IMR-90 (cell line): Measurements from ENCODE around the gene FRK. TPM values are rescaled to one million over a fixed set of nuclear protein-coding genes. Genes with fewer than 3 reads are reported as not detected.
A peak's percentile ranks its signal among the peaks of the same experiment; 100 is the strongest.

ENCODE experiments used
- ATAC-seq: fragments of 200-7000 bp; cut with Tn5 transposase; 2 replicates; pipeline ENCODE4 v1.9.1; 2020; ENCODE audit warnings: low read depth, mild to moderate bottlenecking, moderate library complexity
- BruUV-seq: library from RNA; stranded (reverse); fragments of 400-500 nt; replicated peaks from 2 replicates; lab custom pipeline; 2021; lab: Mats Ljungman, UMichigan
- CTCF ChIA-PET: fragments of 300-600 bp; formaldehyde crosslinking; extraction: SDS; loops from one replicate; lab custom pipeline; 2021; ENCODE audit warnings: antibody characterized with exemption; lab: Yijun Ruan, JAX
- POLR2A ChIA-PET: fragments of 300-600 bp; sonication (Branson Sonifier 250); formaldehyde crosslinking; loops from one replicate; lab custom pipeline; 2022; ENCODE audit warnings: antibody characterized with exemption; ENCODE audit not compliant: unreplicated experiment; lab: Charles Lee
- DNase-seq: peaks from one replicate; pipeline ENCODE4 v3.0.0; 2013
- H2AFZ ChIP-seq: replicated peaks from 2 replicates; pipeline ENCODE3; 2013; ENCODE audit warnings: low read length, mild to moderate bottlenecking; ENCODE audit not compliant: poor library complexity
- H2AK5ac ChIP-seq: 2 replicates; pipeline ENCODE4 v1.6.1; 2013; ENCODE audit warnings: low read depth, low read length, inconsistent platforms
- H2AK9ac ChIP-seq: replicated peaks from 2 replicates; pipeline ENCODE3; 2013; ENCODE audit warnings: mild to moderate bottlenecking, low read depth, low read length, moderate library complexity; ENCODE audit not compliant: poor library complexity
- H2BK120ac ChIP-seq: 2 replicates; pipeline ENCODE4 v1.6.1; 2013; ENCODE audit warnings: low read depth, low read length, inconsistent platforms
- H2BK15ac ChIP-seq: 3 replicates; pipeline ENCODE4 v1.6.1; 2013; ENCODE audit warnings: low read depth, low read length, inconsistent platforms
- H2BK20ac ChIP-seq: 2 replicates; pipeline ENCODE4 v1.6.1; 2013; ENCODE audit warnings: low read depth, mild to moderate bottlenecking, inconsistent platforms, low read length, moderate library complexity
- H2BK5ac ChIP-seq: 2 replicates; pipeline ENCODE4 v1.6.1; 2013; ENCODE audit warnings: mild to moderate bottlenecking, low read depth, low read length, inconsistent platforms; ENCODE audit not compliant: poor library complexity, severe bottlenecking
- H3K14ac ChIP-seq: replicated peaks from 2 replicates; pipeline ENCODE4 v1.6.1; 2013; ENCODE audit warnings: low read depth, low read length, inconsistent platforms
- H3K18ac ChIP-seq: 2 replicates; pipeline ENCODE4 v1.6.1; 2013; ENCODE audit warnings: low read depth, low read length, control low read depth
- H3K23ac ChIP-seq: 2 replicates; pipeline ENCODE4 v1.6.1; 2013; ENCODE audit warnings: low read depth, low read length, inconsistent platforms
- H3K27ac ChIP-seq: 2 replicates; pipeline ENCODE4 v1.5.1; 2013; ENCODE audit warnings: mild to moderate bottlenecking, control low read depth, low read length; ENCODE audit not compliant: insufficient read depth
- H3K27me3 ChIP-seq: 2 replicates; pipeline ENCODE4 v1.6.1; 2013; ENCODE audit warnings: low read length; ENCODE audit not compliant: control insufficient read depth, insufficient read depth
- H3K36me3 ChIP-seq: 2 replicates; pipeline ENCODE4 v1.6.1; 2013; ENCODE audit warnings: low read length, mixed read lengths; ENCODE audit not compliant: control insufficient read depth, insufficient read depth
- H3K4ac ChIP-seq: 2 replicates; pipeline ENCODE4 v1.6.1; 2013; ENCODE audit warnings: low read depth, low read length, inconsistent platforms
- H3K4me1 ChIP-seq: 2 replicates; pipeline ENCODE4 v1.6.1; 2013; ENCODE audit warnings: low read length, mixed read lengths; ENCODE audit not compliant: control insufficient read depth, insufficient read depth
- H3K4me2 ChIP-seq: 2 replicates; pipeline ENCODE4 v1.6.1; 2013; ENCODE audit warnings: low read depth, mild to moderate bottlenecking, control low read depth, low read length, moderate library complexity
- H3K4me3 ChIP-seq: 2 replicates; pipeline ENCODE4 v1.5.1; 2013; ENCODE audit warnings: low read depth, mild to moderate bottlenecking, control low read depth, low read length, moderate library complexity; ENCODE audit not compliant: insufficient read depth
- H3K56ac ChIP-seq: 2 replicates; pipeline ENCODE4 v1.6.1; 2013; ENCODE audit warnings: low read length, inconsistent platforms; ENCODE audit not compliant: insufficient read depth; ENCODE audit errors: extremely low read depth
- H3K79me1 ChIP-seq, 2 experiments: 2 replicates each; pipeline ENCODE4 v1.6.1; 2013; ENCODE audit warnings: low read length in 2 of 2, inconsistent platforms in 1 of 2, low read depth in 1 of 2
- H3K9ac ChIP-seq: 2 replicates; pipeline ENCODE4 v1.6.1; 2013; ENCODE audit warnings: low read depth, low read length, control low read depth
- H3K9me1 ChIP-seq: 2 replicates; pipeline ENCODE4 v1.6.1; 2013; ENCODE audit warnings: low read length, inconsistent platforms; ENCODE audit not compliant: insufficient read depth
- H3K9me3 ChIP-seq: 2 replicates; pipeline ENCODE4 v1.6.1; 2013; ENCODE audit warnings: low read length; ENCODE audit not compliant: control insufficient read depth, insufficient read depth
- H4K20me1 ChIP-seq: 2 replicates; pipeline ENCODE4 v1.6.1; 2013; ENCODE audit warnings: low read length, inconsistent platforms; ENCODE audit not compliant: insufficient read depth
- H4K5ac ChIP-seq: 2 replicates; pipeline ENCODE4 v1.6.1; 2013; ENCODE audit warnings: mild to moderate bottlenecking, low read depth, low read length, control low read depth
- H4K8ac ChIP-seq, 2 experiments: 2 replicates each; pipeline ENCODE4 v1.6.1; 2013; ENCODE audit warnings: low read depth in 2 of 2, low read length in 2 of 2, control low read depth in 1 of 2, inconsistent platforms in 1 of 2
- H4K91ac ChIP-seq: 2 replicates; pipeline ENCODE4 v1.6.1; 2013; ENCODE audit warnings: low read depth, low read length, inconsistent platforms; ENCODE audit not compliant: insufficient read depth
- CEBPB ChIP-seq: IDR thresholded peaks from 2 replicates; pipeline ENCODE4 v1.6.1; 2012; ENCODE audit warnings: low read depth, low read length, improper control_type of control experiment
- FOS ChIP-seq: fragments of 150-350 bp; IDR thresholded peaks from 2 replicates; pipeline ENCODE4 v1.6.1; 2016; ENCODE audit warnings: low read depth, low read length
- MAFK ChIP-seq: IDR thresholded peaks from 2 replicates; pipeline ENCODE4 v1.6.1; 2012; ENCODE audit warnings: low read depth, low read length, improper control_type of control experiment
- whole genome bisulfite sequencing, 2 experiments: methylation state at CpG; one replicate each; pipeline versions ENCODE4 v1.1.5 to v1.1.7; 2013; ENCODE audit warnings: missing lambda C conversion rate in 2 of 2; ENCODE audit not compliant: insufficient read length in 1 of 2; ENCODE audit errors: extremely low coverage in 2 of 2; 5-methylcytosine and 5-hydroxymethylcytosine counted together
- dilution Hi-C: fragments of 300-500 bp; cut with HindIII; formaldehyde crosslinking; loops from one replicate; pipeline ENCODE4 v1.14.3; 2018; ENCODE audit warnings: low sequenced_read_pairs; ENCODE audit not compliant: unreplicated experiment
- in situ Hi-C: fragments of 300-500 bp; cut with MboI; formaldehyde crosslinking; loops from 3 replicates; pipeline ENCODE4 v1.14.3; 2019; ENCODE audit warnings: low sequenced_read_pairs, inconsistent platforms, mixed read lengths
- intact Hi-C: fragments of 100-400 bp; cut with micrococcal nuclease; formaldehyde crosslinking; loops from 2 replicates; pipeline ENCODE4 v1.10.0; 2022
- polyA plus RNA-seq, 3 experiments: library from polyadenylated mRNA; depleted of rRNA; stranded (reverse); fragments of >200 nt; gene quantifications; 2 replicates each; pipeline ENCODE4 v1.2.3, GENCODE V29; 2012; ENCODE audit warnings: low replicate concordance in 1 of 3
- total RNA-seq: library from RNA; depleted of rRNA; stranded (reverse); fragments of >200 nt; gene quantifications from 2 replicates; pipeline ENCODE4 v1.2.3, GENCODE V29; 2012
- TF ChIP-seq, protein P1 (sequence below): fragments of 150-350 bp; IDR thresholded peaks from 2 replicates; pipeline ENCODE4 v1.6.1; 2017; ENCODE audit warnings: mild to moderate bottlenecking, antibody characterized with exemption, low read length, low read depth

FRK gene
- total and polyA plus RNA-seq, 2 of the 4 experiments (the other 2 are of a cell fraction) = under 0.01 to 0.02 TPM

DNA sequence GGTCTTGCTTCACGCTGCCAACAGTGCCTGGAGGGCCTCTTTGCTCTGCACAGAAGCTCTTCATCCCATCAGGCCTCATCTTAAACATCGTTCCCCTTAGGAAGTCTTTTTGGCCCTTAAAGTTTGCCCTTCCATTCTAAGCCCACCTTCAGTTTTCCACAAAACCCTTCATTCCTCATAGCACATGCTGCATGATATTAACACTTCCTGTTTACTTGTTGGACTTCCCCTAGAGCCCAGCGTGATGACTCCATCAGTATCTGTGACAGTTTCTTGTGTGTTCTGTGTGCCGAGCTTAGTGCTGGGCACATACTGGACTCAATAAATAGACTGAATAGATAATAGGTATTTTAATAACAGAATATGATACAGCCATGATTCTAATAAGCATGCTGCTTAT, 42.2 kb upstream of the FRK start:
- Histone ChIP-seq H3K23ac (no peak overlapping the region), H3K27me3 (no peaks in the 10 kb centered on the region), H4K20me1 (no peaks in the 10 kb centered on the region), H3K4me1 (peaks cover 20% of the 10 kb centered on the region), H2AFZ (no peak overlapping the region), H3K18ac (no peak overlapping the region), H3K27ac (no peak overlapping the region), H2BK5ac (no peak overlapping the region), H2BK20ac (no peak overlapping the region), H3K4me2 (no peak overlapping the region), H4K5ac (no peak overlapping the region), H3K56ac (no peak overlapping the region), H3K9ac (no peak overlapping the region), H4K8ac (0 out of 4 replicates have a peak overlapping the region, but pooled peaks of 1 of the 2 experiments have one; percentile 1), H3K9me1 (no peaks in the 10 kb centered on the region), H4K91ac (no peak overlapping the region), H2BK15ac (no peak overlapping the region), H3K79me1 (peaks cover 20 to 22% of the 10 kb centered on the region in 2 experiments; a peak in 3 of 4 replicates), H2AK9ac (no peak overlapping the region), H3K4me3 (no peak overlapping the region), H3K4ac (no peak overlapping the region), H2BK120ac (no peak overlapping the region), H3K36me3 (0 out of 2 replicates have a peak, but pooled peaks cover 2% of the 10 kb centered on the region), H3K14ac (no peak overlapping the region), H2AK5ac (no peak overlapping the region), H3K9me3 (no peaks in the 10 kb centered on the region)
- CTCF ChIA-PET = no interaction called here
- dilution Hi-C loops = no loop called here
- in situ Hi-C loops = no loop called here
- no TSS peak for BruUV-seq
- POLR2A ChIA-PET = no interaction called here
- DNase-seq (no peak), ATAC-seq (no peak)
- intact Hi-C loops = no loop called here
- 100% methylated on average over 1 of the region's 4 CpGs; no CpG with 5 or more reads in 1 of the 2 experiments for WGBS, 2 experiments
- TF ChIP-seq MAFK (no peak), CEBPB (no peak), FOS (no peak)
- TF ChIP-seq, protein P1, sequence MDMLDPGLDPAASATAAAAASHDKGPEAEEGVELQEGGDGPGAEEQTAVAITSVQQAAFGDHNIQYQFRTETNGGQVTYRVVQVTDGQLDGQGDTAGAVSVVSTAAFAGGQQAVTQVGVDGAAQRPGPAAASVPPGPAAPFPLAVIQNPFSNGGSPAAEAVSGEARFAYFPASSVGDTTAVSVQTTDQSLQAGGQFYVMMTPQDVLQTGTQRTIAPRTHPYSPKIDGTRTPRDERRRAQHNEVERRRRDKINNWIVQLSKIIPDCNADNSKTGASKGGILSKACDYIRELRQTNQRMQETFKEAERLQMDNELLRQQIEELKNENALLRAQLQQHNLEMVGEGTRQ = no peak
